GM19395 (cell line): ENCODE data around the gene WDR54.
A peak's percentile ranks its signal among the peaks of the same experiment; 100 is the strongest.

Experiments used
- ATAC-seq: cut with Tn5 transposase; IDR thresholded peaks from one replicate; pipeline ENCODE4 v1.9.1; 2021; ENCODE audit warnings: mild to moderate bottlenecking, moderate library complexity; ENCODE audit not compliant: unreplicated experiment

The WDR54 gene

GRCh38 chr2:74421221-74421870, at the start of gene WDR54, which contains the start of gene C2orf81:
Gene WDR54, plus strand, starts transcription at chr2:74421730. Its CDS starts 424 bp downstream, at chr2:74422154.
Gene C2orf81, minus strand, starts transcription at chr2:74421619. Its CDS starts 59 bp downstream, at chr2:74421560.
- peak; percentile 88 for ATAC-seq

GRCh38 chr2:74372674-74373073, 48.9 kb upstream of the WDR54 start:
- no peak for ATAC-seq

GRCh38 chr2:74373221-74373676, 48.3 kb upstream of the WDR54 start:
- ATAC-seq = no peak

- no peak for ATAC-seq
Observed at GRCh38 chr2:74373985-74374384, 47.5 kb upstream of the WDR54 start.

- no peak for ATAC-seq
Observed at GRCh38 chr2:74374509-74375205, 46.9 kb upstream of the WDR54 start.

GRCh38 chr2:74375838-74376237, 45.7 kb upstream of the WDR54 start:
- no peak for ATAC-seq

- no peak for ATAC-seq
Observed at GRCh38 chr2:74378007-74378406, 43.5 kb upstream of the WDR54 start.

GRCh38 chr2:74379851-74380789, 41.4 kb upstream of the WDR54 start, which contains the start of gene DCTN1:
Gene DCTN1, minus strand, starts transcription at chr2:74380311. Its CDS starts 274 bp downstream, at chr2:74380037.
- ATAC-seq = no peak

- ATAC-seq = no peak
Observed at GRCh38 chr2:74381751-74382150, 39.8 kb upstream of the WDR54 start.

GRCh38 chr2:74383254-74383653, 38.3 kb upstream of the WDR54 start:
- no peak for ATAC-seq

- no peak for ATAC-seq
Observed at GRCh38 chr2:74384051-74384450, 37.5 kb upstream of the WDR54 start.

- ATAC-seq = no peak
Observed at GRCh38 chr2:74385396-74385795, 36.1 kb upstream of the WDR54 start.

GRCh38 chr2:74387346-74387745, 34.2 kb upstream of the WDR54 start:
- no peak for ATAC-seq

GRCh38 chr2:74390606-74391005, 30.9 kb upstream of the WDR54 start:
- ATAC-seq = no peak

GRCh38 chr2:74391209-74391579, 30.3 kb upstream of the WDR54 start:
- ATAC-seq = peak; percentile 26

- ATAC-seq = peak; percentile 74
Observed at GRCh38 chr2:74391580-74392448, 29.7 kb upstream of the WDR54 start.

GRCh38 chr2:74392449-74392743, 29.1 kb upstream of the WDR54 start:
- ATAC-seq = no peak

- ATAC-seq = no peak
Observed at GRCh38 chr2:74393525-74393924, 28.0 kb upstream of the WDR54 start.

GRCh38 chr2:74396149-74396548, 25.4 kb upstream of the WDR54 start:
- ATAC-seq = no peak

GRCh38 chr2:74399785-74400184, 21.7 kb upstream of the WDR54 start:
- ATAC-seq = peak; percentile 60
